Left ventricle myocardium inferior (tissue), 1 donor: ENCODE results near the gene CDH4. TPM values are rescaled to one million over a fixed set of nuclear protein-coding genes. Genes with fewer than 3 reads are reported as not detected.
"Not testable (repeated sequence)": the region's sequence is repeated elsewhere in the genome, so short reads cannot be mapped to it uniquely, and the experiment has no call there.

Experiments
- DNase-seq: peaks from one replicate; pipeline ENCODE4 v3.0.0-alpha.2; 2020
- H3K27ac ChIP-seq: fragments of 200-600 bp; replicated peaks from 2 replicates; pipeline ENCODE4 v1.8.0; 2021
- H3K27me3 ChIP-seq: fragments of 200-600 bp; 2 replicates; pipeline ENCODE4 v1.8.0; 2021; ENCODE audit warnings: low read depth
- H3K36me3 ChIP-seq: fragments of 200-600 bp; 2 replicates; pipeline ENCODE4 v1.8.0; 2021
- H3K4me1 ChIP-seq: fragments of 200-600 bp; 2 replicates; pipeline ENCODE4 v1.8.0; 2021
- H3K4me3 ChIP-seq: fragments of 200-600 bp; 2 replicates; pipeline ENCODE4 v1.8.0; 2021; ENCODE audit warnings: mild to moderate bottlenecking, moderate library complexity
- H3K9me3 ChIP-seq: fragments of 200-600 bp; replicated peaks from 2 replicates; pipeline ENCODE4 v1.8.0; 2021
- intact Hi-C: fragments of 100-400 bp; cut with micrococcal nuclease; formaldehyde crosslinking; loops from one replicate; pipeline ENCODE4 v1.11.0; 2022
- total RNA-seq: library from RNA; stranded (reverse); fragmentation: NEBNext Ultra II Directional; extraction: Animal tissue kit (Norgen Biotek cat#: 25700); gene quantifications from one replicate; pipeline ENCODE4 v1.2.1, GENCODE V29; 2021
- TF ChIP-seq, protein P1 (sequence below): fragments of 200-600 bp; IDR thresholded peaks from 2 replicates; pipeline ENCODE4 v1.8.0; 2021; ENCODE audit warnings: antibody characterized with exemption, mild to moderate bottlenecking, borderline replicate concordance
- donor health status: DM: no; HTN: yes; CAD: no; lungs with severe emphysema.

CDH4 gene
- total RNA-seq, 1 donor from 2014 or later, result 0.05 TPM

GRCh38 chr20:61978491-61978890 is 726.4 kb downstream of the CDH4 start:
- peaks cover 50% of the 10 kb centered on the region for H3K36me3 ChIP-seq
- H3K9me3 ChIP-seq, result no peaks in the 10 kb centered on the region
- H3K27ac ChIP-seq, result no peak overlapping the region
- TF ChIP-seq, protein P1, sequence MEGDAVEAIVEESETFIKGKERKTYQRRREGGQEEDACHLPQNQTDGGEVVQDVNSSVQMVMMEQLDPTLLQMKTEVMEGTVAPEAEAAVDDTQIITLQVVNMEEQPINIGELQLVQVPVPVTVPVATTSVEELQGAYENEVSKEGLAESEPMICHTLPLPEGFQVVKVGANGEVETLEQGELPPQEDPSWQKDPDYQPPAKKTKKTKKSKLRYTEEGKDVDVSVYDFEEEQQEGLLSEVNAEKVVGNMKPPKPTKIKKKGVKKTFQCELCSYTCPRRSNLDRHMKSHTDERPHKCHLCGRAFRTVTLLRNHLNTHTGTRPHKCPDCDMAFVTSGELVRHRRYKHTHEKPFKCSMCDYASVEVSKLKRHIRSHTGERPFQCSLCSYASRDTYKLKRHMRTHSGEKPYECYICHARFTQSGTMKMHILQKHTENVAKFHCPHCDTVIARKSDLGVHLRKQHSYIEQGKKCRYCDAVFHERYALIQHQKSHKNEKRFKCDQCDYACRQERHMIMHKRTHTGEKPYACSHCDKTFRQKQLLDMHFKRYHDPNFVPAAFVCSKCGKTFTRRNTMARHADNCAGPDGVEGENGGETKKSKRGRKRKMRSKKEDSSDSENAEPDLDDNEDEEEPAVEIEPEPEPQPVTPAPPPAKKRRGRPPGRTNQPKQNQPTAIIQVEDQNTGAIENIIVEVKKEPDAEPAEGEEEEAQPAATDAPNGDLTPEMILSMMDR, result no peak
- peaks cover 7% of the 10 kb centered on the region for H3K4me1 ChIP-seq
- intact Hi-C loops, result no loop called here
- H3K4me3 ChIP-seq, result no peak overlapping the region
- no peak for DNase-seq
- no peaks in the 10 kb centered on the region for H3K27me3 ChIP-seq

DNA sequence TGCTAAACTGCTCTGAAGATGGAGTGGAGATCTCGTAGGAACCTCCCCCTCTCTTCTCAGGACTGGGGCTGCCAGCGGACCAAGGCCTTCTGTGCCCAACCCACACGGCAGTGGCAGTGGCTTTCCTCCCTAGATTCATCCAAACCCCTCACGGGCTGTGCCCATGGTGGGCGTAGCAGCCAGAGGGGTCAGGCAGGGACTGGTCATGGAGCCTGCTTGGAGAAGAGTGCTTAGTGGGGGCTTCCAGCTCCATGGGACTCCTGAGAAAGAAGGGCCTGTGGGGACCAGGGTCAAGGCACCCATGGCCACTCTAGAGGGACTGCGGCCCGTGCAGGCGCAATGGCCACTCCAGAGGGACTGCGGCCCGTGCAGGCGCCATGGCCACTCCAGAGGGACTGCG is 727.0 kb downstream of the CDH4 start:
- H3K27ac ChIP-seq, result no peak overlapping the region
- H3K9me3 ChIP-seq, result no peaks in the 10 kb centered on the region
- DNase-seq, result no peak
- no peaks in the 10 kb centered on the region for H3K27me3 ChIP-seq
- peaks cover 4% of the 10 kb centered on the region for H3K4me1 ChIP-seq
- TF ChIP-seq, protein P1, result no peak
- peaks cover 50% of the 10 kb centered on the region for H3K36me3 ChIP-seq
- intact Hi-C loops, result no loop called here
- no peak overlapping the region for H3K4me3 ChIP-seq

GRCh38 chr20:61979701-61980635 is 727.9 kb downstream of the CDH4 start:
- Histone ChIP-seq H3K9me3 (no peaks in the 10 kb centered on the region), H3K27me3 (no peaks in the 10 kb centered on the region), H3K4me1 (peaks cover 4% of the 10 kb centered on the region), H3K36me3 (peaks cover 46% of the 10 kb centered on the region), H3K4me3 (no peak overlapping the region), H3K27ac (no peak overlapping the region)
- intact Hi-C loops, result no loop called here
- no peak for DNase-seq
- TF ChIP-seq, protein P1, result no peak

- DNase-seq, result peak; percentile 46
- TF ChIP-seq, protein P1, result peak; percentile 65
- H3K27me3 ChIP-seq, result no peaks in the 10 kb centered on the region
- H3K36me3 ChIP-seq, result peaks cover 45% of the 10 kb centered on the region
- no peaks in the 10 kb centered on the region for H3K9me3 ChIP-seq
- no peak overlapping the region for H3K4me3 ChIP-seq
- H3K4me1 ChIP-seq, result peaks cover 11% of the 10 kb centered on the region
- no peak overlapping the region for H3K27ac ChIP-seq
- intact Hi-C loops, result no loop called here
Observed at GRCh38 chr20:61980647-61981583, 728.9 kb downstream of the CDH4 start.

DNA sequence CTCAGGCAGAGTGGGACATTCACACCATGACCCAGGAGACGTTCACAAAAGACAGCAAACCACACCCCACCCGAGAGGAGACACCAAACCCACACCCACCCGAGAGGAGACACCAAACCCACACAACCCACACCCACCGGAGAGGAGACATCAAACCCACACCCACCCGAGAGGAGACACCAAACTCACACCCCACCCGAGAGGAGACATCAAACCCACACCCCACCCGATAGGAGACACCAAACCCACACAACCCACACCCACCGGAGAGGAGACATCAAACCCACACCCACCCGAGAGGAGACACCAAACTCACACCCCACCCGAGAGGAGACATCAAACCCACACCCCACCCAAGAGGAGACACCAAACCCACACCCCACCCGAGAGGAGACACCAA is 729.6 kb downstream of the CDH4 start:
- intact Hi-C loops, H3K4me3 ChIP-seq, H3K27me3 ChIP-seq, H3K27ac ChIP-seq, H3K9me3 ChIP-seq, DNase-seq: not testable (repeated sequence)
- Histone ChIP-seq H3K36me3 (peaks cover 39% of the 10 kb centered on the region), H3K4me1 (peaks cover 15% of the 10 kb centered on the region)
